ENCODE measurements around the gene SLC7A11.

DNA sequence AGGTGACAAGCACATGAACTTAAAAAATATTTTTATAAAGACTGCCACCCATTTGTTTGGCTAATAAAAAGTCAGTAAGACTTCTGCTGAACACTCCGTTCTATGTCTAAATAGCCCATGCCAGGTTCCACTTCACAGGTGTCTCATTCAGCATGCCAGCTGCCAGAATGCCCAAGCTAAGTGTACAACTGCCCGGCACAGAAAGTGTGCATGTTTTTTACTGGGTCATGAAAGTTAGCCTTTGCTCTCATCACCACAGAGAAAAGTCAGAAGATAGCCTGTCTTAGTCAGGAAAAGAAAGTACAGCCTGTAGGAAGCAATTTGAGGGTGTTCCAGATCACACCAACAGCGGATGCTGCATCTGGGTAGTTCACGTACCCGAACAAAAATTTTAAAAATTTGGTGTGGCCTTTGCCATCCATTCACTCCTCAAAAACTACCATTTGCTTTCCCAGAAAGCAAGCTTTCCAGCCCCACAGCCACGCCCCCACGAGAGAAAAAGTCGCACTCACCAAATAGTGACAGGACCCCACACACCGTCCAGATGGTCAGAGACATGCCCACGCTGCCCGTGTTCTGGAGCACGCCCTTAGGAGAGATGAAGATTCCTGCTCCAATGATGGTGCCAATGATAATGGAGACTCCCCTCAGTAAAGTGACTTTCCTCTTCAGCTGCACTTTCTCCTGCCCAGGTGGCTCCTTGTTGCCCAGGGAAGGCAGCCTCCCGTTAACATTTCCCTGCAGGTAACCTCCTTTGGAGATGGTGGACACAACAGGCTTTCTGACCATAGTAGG is 671 bp downstream of the SLC7A11 start:
- TF ChIP-seq CTCF (conservative IDR thresholded peaks at IDR 0.05 in 1 of 2, IDR thresholded peaks at IDR 0.05 in 1 of 2; ENCODE audit: low read depth in 1 of 2, low read length in 2 of 2), result no peak
- no peak for TF ChIP-seq EZH2 (IDR thresholded peaks at IDR 0.05; ENCODE audit: low read length, missing control alignments)
